Measurements from ENCODE around the gene DIS3L2.
A peak's percentile ranks its signal among the peaks of the same experiment; 100 is the strongest.

The DIS3L2 gene

DNA sequence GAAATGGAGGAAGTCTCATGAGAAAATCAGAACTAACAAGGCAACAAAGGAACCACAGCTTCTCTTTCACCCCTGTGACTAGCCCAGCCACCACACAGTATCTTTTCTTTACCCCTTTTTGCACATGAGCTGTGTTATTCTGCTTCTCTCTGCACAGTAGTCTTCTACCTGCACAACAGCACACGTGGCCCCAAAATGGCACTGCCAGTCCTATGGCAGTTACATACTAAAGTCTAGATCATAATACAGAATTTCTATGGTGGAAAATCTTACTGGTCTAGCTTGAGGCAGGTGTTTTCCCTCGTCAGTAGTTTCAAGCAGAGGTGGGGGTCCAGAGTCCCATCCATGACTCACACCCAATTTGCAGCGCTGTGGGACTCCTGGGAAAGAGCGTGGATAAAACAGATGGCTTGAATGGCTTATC lies 177.7 kb downstream of the DIS3L2 start:
- Histone ChIP-seq H3K36me3 (ENCODE audit: control insufficient read depth, insufficient read depth, low read length) (no peaks in the 10 kb centered on the region), H2AFZ (no peak overlapping the region), H3K9ac (no peak overlapping the region), H3K9me3 (ENCODE audit: control insufficient read depth, low read length) (no peaks in the 10 kb centered on the region), H3K27me3 (ENCODE audit: control insufficient read depth, insufficient read depth, low read length) (no peaks in the 10 kb centered on the region), H3K4me3 (ENCODE audit: low read depth, low read length) (no peak overlapping the region), H3K4me2 (ENCODE audit: low read length) (no peak overlapping the region), H3K79me2 (no peaks in the 10 kb centered on the region), H3K4me1 (no peaks in the 10 kb centered on the region), H3K27ac (no peak overlapping the region)
- TF ChIP-seq, protein P1, sequence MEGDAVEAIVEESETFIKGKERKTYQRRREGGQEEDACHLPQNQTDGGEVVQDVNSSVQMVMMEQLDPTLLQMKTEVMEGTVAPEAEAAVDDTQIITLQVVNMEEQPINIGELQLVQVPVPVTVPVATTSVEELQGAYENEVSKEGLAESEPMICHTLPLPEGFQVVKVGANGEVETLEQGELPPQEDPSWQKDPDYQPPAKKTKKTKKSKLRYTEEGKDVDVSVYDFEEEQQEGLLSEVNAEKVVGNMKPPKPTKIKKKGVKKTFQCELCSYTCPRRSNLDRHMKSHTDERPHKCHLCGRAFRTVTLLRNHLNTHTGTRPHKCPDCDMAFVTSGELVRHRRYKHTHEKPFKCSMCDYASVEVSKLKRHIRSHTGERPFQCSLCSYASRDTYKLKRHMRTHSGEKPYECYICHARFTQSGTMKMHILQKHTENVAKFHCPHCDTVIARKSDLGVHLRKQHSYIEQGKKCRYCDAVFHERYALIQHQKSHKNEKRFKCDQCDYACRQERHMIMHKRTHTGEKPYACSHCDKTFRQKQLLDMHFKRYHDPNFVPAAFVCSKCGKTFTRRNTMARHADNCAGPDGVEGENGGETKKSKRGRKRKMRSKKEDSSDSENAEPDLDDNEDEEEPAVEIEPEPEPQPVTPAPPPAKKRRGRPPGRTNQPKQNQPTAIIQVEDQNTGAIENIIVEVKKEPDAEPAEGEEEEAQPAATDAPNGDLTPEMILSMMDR (IDR thresholded peaks at IDR 0.05), result no peak

DNA sequence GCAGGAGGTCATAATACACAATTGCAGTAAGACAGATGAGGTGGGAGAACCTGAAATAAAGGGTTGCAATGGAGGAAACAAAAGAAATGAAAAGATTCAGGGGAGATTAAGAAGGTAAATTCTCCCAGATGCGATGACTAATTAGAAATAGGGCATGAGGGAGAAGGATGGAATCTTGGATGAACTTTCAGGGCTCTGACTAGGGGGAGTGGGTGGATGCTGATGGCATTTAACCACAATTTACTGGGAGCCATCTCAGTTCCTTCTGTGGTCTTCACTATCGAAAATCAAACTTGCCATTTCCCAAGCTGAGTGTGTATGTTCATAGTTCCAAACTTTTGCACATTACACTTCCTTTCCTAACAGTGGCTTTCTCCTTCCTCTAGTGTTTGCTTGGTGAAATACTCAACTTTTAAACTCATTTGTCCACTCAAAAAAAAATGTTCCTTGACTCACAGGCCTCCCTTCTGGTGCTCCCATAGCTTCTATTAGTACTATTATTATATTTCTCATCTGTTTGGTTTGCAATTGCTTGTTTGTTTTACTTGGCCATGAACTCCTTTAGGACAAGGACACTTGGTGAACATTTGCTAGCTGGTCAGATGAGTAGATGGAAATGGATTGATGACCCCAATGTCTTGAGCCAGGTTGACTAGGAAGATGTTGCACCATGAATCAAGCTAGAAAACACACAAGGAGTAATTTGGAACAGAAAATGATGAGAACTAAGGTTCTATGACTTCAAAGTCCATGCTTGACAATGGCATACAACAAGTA lies 178.5 kb downstream of the DIS3L2 start:
- Histone ChIP-seq H3K36me3 (ENCODE audit: control insufficient read depth, insufficient read depth, low read length) (no peaks in the 10 kb centered on the region), H3K27ac (no peak overlapping the region), H2AFZ (no peak overlapping the region), H3K79me2 (no peaks in the 10 kb centered on the region), H3K4me3 (ENCODE audit: low read depth, low read length) (no peak overlapping the region), H3K4me1 (no peaks in the 10 kb centered on the region), H3K4me2 (ENCODE audit: low read length) (no peak overlapping the region), H3K9ac (no peak overlapping the region), H3K9me3 (ENCODE audit: control insufficient read depth, low read length) (no peaks in the 10 kb centered on the region), H3K27me3 (ENCODE audit: control insufficient read depth, insufficient read depth, low read length) (no peaks in the 10 kb centered on the region)
- TF ChIP-seq, protein P1 (IDR thresholded peaks at IDR 0.05), result no peak

DNA sequence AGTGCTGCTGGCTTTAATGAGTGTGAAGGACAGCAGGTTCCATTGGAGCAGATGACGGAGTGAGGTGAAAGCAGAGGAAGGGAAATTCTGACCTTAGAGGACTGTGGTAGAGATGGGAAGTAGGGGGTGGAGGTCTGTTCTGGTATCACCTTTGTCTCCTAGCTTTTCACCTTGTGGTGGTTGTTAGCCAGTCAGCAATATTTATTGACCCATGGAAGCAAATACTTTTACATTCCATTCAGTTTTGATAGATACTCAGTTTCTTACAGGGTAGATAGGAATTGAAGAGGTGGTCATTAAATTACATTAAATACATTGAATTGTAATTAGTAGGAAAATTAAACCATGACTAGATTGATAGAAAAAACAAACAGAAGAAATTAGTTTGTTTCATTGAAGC lies 180.1 kb downstream of the DIS3L2 start:
- no peaks in the 10 kb centered on the region for H3K27me3 ChIP-seq (ENCODE audit: control insufficient read depth, insufficient read depth, low read length)
- H3K27ac ChIP-seq, result no peak overlapping the region
- TF ChIP-seq, protein P1 (IDR thresholded peaks at IDR 0.05), result no peak
- peaks cover 6% of the 10 kb centered on the region for H3K4me1 ChIP-seq
- no peaks in the 10 kb centered on the region for H3K79me2 ChIP-seq
- H3K9ac ChIP-seq, result no peak overlapping the region
- H3K9me3 ChIP-seq (ENCODE audit: control insufficient read depth, low read length), result no peaks in the 10 kb centered on the region
- no peaks in the 10 kb centered on the region for H3K36me3 ChIP-seq (ENCODE audit: control insufficient read depth, insufficient read depth, low read length)
- H3K4me3 ChIP-seq (ENCODE audit: low read depth, low read length), result no peak overlapping the region
- no peak overlapping the region for H2AFZ ChIP-seq
- H3K4me2 ChIP-seq (ENCODE audit: low read length), result no peak overlapping the region

DNA sequence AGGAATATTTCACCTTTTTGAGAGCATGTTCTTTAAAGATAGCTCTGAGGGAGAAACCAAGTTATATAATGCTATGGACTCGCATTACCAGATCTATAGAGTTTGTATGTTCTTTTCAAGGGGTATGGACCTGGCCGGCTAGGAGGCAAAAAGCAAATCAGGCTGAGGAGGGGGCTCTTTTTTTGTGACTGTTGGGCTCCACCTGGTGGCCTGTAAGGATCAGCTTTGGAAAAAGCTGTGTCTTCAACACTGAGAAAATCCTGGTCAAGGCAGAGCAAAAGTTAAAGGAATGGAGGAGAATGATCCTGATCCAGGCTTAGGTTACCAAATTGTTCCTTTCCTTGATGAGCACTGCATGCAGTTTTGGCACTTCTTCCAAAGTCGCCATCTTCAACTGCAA lies 180.5 kb downstream of the DIS3L2 start:
- Histone ChIP-seq H2AFZ (no peak overlapping the region), H3K27me3 (ENCODE audit: control insufficient read depth, insufficient read depth, low read length) (no peaks in the 10 kb centered on the region), H3K27ac (no peak overlapping the region), H3K9me3 (ENCODE audit: control insufficient read depth, low read length) (no peaks in the 10 kb centered on the region), H3K36me3 (ENCODE audit: control insufficient read depth, insufficient read depth, low read length) (no peaks in the 10 kb centered on the region), H3K4me1 (peaks cover 6% of the 10 kb centered on the region), H3K4me2 (ENCODE audit: low read length) (no peak overlapping the region), H3K79me2 (no peaks in the 10 kb centered on the region), H3K4me3 (ENCODE audit: low read depth, low read length) (no peak overlapping the region), H3K9ac (no peak overlapping the region)
- TF ChIP-seq, protein P1 (IDR thresholded peaks at IDR 0.05), result peak; percentile 51

DNA sequence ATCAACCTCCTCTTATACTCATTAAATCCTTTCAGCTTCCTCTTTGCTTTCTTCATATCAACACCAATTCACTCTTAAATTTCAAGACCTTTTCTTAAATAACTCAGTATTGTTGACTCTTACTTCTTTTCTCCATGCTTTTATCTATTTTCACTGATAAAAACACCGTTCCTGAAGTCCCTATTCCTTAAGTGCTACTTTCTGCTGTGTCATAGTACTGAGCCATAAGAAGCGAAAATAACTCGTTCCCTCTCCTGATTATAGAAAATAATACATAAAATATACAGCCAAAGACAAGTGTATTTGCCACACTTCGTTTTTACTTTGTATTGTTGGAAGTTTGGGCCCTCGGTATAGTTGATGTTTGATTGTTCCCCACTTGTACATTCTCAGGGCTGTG lies 181.0 kb downstream of the DIS3L2 start:
- TF ChIP-seq, protein P1 (IDR thresholded peaks at IDR 0.05), result no peak
- no peak overlapping the region for H3K9ac ChIP-seq
- no peaks in the 10 kb centered on the region for H3K27me3 ChIP-seq (ENCODE audit: control insufficient read depth, insufficient read depth, low read length)

More for the DNA sequence above, 181.0 kb downstream of the DIS3L2 start:
- Histone ChIP-seq H3K4me2 (ENCODE audit: low read length) (no peak overlapping the region), H3K4me1 (peaks cover 6% of the 10 kb centered on the region), H3K79me2 (no peaks in the 10 kb centered on the region), H3K9me3 (ENCODE audit: control insufficient read depth, low read length) (no peaks in the 10 kb centered on the region), H2AFZ (no peak overlapping the region), H3K4me3 (ENCODE audit: low read depth, low read length) (no peak overlapping the region), H3K36me3 (ENCODE audit: control insufficient read depth, insufficient read depth, low read length) (no peaks in the 10 kb centered on the region), H3K27ac (no peak overlapping the region)

Measured in parathyroid adenoma (tissue), 2 donors.